Activated effector memory CD4-positive, alpha-beta T cell treated with anti-CD3 and anti-CD28 coated beads, Interleukin-2, amount 50 U/mL, for 16 hours (primary cell): ENCODE measurements around the gene ADAMTS2.

Experiments used
- DNase-seq: peaks from one replicate; pipeline ENCODE4 v3.0.0-alpha.2; 2020

Gene ADAMTS2

GRCh38 chr5:179137016-179137642 is 208.1 kb downstream of the ADAMTS2 start:
- DNase-seq, result no peak

- DNase-seq, result no peak
These were observed 209.6 kb downstream of the ADAMTS2 start for GRCh38 chr5:179135441-179136215.

GRCh38 chr5:179135006-179135405 is 210.3 kb downstream of the ADAMTS2 start:
- DNase-seq, result no peak

GRCh38 chr5:179134511-179134910 is 210.8 kb downstream of the ADAMTS2 start:
- DNase-seq, result no peak

GRCh38 chr5:179132586-179133355 is 212.5 kb downstream of the ADAMTS2 start:
- no peak for DNase-seq

DNA sequence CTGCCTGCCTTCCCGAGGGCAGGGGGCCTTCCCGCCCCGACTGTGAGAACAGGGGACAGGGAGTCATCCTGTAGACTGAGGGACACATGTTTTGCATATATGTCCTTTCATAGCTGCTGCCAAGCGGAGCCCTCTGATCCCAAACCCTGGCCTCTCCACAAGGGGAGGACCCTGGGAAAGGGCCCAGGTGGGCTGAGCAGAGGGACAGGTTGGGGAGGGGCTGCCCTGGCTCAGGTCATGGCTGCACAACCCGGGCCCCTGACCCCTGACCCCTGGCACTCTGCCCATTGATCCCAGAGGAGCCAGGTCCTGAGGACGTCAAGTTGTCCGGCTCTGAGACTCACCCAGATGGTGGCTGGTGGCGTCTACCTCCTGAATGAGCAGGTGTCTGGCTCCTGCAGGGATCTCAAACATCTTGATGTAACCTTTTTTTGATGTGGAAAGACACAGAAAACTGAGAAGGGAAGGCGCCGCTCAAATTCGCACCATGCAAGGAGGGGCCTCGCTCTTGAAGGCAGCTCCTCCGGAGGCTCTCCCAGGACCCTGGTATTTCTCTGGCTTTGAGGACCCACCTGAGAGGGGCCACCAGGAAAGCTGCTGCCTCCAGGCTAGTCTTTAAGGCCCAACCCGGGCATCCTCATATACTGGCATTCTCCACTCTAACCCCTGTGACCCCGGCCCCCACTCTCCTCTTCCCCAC is 213.2 kb downstream of the ADAMTS2 start:
- peak; percentile 61 for DNase-seq

DNA sequence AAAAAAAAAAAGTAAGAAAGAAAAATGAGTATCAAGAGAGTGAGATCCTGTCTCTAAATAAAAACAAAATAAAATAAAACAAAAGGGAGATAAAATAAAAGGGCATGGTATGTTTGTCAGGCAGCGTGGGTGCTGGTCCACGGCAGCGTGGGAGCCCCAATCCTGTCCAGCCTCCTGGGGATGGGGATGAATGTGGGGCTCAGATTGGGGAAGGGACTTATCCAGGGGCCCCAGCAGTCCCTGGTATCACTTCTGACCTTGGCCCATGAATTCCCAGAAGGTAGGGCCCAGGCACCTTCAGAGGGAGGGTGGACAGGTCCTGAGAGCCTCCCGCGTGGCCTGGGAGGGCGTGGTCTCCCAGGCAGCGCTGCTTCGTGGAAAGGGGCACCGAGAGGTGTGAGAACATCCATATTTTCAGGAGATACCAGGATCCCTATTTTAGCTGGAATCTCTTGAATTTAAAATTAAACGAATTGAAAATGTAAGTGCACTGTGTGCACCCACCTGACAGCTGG is 213.9 kb downstream of the ADAMTS2 start:
- peak; percentile 8 for DNase-seq

GRCh38 chr5:179130101-179130681 is 215.1 kb downstream of the ADAMTS2 start:
- DNase-seq, result peak; percentile 58

- peak; percentile 42 for DNase-seq
These were observed 215.6 kb downstream of the ADAMTS2 start for GRCh38 chr5:179129607-179130071.

DNA sequence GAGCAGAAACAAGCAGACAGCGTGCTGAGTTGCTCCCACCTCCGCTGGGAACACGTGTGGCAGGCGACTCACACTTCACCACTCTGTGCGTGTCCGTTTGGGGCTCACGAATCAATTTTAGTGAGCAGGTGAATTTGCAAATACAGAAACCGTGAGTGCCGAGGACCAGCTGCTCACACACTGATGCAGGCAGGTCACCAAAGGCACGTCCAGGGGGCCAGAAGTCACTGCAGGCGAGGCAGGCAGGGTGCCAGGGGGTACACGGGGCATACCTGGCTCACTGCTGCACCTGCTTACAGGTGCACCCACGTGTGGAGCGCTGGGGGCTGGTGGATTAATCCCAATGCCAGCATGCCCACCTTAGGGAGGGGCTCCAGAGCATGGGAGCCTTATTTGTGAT is 216.3 kb downstream of the ADAMTS2 start:
- DNase-seq, result peak; percentile 38

GRCh38 chr5:179128041-179128365 is 217.3 kb downstream of the ADAMTS2 start:
- DNase-seq, result peak; percentile 50

- peak; percentile 51 for DNase-seq
These were observed 217.9 kb downstream of the ADAMTS2 start for GRCh38 chr5:179127136-179128040.

GRCh38 chr5:179126506-179126991 is 218.7 kb downstream of the ADAMTS2 start:
- peak; percentile 21 for DNase-seq

DNA sequence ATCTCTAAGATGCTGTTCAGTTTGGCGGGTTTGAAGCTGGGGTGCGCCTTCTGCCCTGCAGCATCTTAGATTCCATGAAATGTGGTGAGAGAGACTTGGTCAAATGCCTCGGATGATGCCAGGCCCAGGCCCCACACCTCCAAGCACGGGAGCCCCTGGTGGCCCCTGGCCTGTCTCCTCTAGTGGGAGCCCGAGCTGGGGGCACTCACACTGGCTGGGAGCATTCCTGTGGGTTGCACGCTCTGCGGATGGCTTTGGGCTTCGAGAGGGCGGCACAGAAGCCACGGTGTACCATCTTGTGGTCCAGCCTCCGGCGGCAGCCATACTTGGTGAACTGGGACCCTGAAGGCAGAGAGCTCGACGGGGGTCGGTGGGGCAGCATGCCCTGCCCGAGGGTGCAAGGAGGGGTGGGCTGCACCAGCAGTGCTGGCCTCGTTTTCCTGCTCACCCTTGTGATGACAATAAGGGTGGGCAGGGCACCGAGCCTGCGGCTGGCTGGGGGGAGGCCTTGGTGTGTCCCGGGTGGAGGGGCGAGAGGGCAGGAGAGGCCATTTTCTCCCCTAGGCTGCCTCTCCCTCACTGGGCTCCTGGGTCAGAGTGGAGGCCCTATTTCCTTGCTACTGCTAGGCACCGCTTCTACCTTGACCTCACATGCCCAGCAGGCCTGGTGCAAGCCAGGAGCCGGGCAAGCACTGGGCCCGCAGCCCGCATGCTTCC is 219.3 kb downstream of the ADAMTS2 start:
- DNase-seq, result peak; percentile 54

- peak; percentile 56 for DNase-seq
These were observed 220.1 kb downstream of the ADAMTS2 start for GRCh38 chr5:179124853-179125788.

DNA sequence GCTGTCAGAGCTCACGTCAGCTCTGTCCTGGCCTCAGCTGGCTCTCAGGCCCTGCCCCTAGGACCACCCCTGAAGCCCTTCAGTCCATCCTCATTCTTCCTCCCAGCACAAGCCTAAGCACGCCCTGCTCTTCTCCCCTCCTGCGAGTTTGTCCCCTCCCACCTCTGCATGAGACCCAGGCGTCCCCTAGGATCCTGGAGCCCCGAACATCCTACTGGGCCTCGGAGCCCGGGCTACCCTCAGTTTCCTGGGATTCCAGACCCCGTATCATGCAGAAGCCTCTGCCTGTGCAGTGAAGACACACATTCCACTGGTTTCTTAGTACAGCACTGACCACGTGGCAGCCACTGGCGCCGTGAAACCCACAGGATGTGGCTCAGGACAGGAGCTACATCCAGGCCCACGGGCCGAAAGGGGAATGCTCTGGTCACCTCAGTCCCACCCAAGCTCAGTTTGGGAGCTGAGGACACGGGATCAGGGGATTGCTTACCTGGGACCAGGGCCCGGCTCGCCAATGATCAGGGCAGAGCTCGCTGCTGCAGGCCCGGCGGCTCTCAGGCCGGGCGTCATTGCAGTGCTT is 220.9 kb downstream of the ADAMTS2 start:
- no peak for DNase-seq

- DNase-seq, result peak; percentile 47
These were observed 221.6 kb downstream of the ADAMTS2 start for GRCh38 chr5:179123491-179124272.

DNA sequence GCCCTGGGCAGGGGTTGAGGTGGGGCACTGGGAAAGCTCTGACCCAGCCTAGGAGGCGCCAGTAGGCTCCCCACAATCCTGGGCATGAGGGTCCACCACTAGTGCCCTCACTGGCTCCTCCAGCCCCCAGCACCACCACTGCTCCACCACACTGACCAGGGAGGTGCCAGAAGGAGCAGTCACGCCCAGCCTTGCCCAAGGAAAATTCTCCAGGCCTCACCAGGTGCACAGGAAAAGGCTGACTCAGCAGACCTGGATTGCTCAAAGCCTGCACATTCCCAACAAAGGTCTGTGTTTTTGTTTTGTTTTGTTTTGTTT is 222.2 kb downstream of the ADAMTS2 start:
- peak; percentile 17 for DNase-seq
